AG10803 (cell line): Measurements from ENCODE around the gene CDV3.

Experiments used
- DNase-seq: peaks from one replicate; pipeline ENCODE4 v3.0.0; 2010; ENCODE audit warnings: low read depth
- H3K4me3 ChIP-seq: 2 replicates; pipeline ENCODE4 v1.5.1; 2011; ENCODE audit warnings: mild to moderate bottlenecking, low read length, control low read depth
- TF ChIP-seq, protein P1 (sequence below): conservative IDR thresholded peaks from 2 replicates; pipeline ENCODE4 v1.5.1; 2011; ENCODE audit warnings: mild to moderate bottlenecking, low read length, control low read depth, inconsistent platforms

Gene CDV3

DNA sequence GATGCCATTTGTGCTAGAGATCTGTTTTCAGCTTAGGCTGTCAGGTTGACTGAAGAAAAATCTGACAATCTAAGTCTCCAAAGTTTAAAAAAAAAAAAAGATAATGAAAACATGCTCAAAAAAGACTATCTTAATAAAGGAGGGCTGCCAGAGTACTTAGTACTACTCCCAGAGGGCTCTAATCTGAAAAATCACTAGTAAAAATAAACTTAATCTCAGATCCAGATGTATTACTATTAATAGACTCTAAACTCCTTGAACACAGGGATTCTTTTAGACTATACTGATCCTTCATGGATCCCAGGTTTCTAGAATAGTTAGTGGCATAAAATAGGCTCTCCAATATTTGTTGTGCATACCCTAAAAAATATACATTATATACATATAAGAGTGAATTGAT lies 54.3 kb downstream of the CDV3 start:
- TF ChIP-seq, protein P1, sequence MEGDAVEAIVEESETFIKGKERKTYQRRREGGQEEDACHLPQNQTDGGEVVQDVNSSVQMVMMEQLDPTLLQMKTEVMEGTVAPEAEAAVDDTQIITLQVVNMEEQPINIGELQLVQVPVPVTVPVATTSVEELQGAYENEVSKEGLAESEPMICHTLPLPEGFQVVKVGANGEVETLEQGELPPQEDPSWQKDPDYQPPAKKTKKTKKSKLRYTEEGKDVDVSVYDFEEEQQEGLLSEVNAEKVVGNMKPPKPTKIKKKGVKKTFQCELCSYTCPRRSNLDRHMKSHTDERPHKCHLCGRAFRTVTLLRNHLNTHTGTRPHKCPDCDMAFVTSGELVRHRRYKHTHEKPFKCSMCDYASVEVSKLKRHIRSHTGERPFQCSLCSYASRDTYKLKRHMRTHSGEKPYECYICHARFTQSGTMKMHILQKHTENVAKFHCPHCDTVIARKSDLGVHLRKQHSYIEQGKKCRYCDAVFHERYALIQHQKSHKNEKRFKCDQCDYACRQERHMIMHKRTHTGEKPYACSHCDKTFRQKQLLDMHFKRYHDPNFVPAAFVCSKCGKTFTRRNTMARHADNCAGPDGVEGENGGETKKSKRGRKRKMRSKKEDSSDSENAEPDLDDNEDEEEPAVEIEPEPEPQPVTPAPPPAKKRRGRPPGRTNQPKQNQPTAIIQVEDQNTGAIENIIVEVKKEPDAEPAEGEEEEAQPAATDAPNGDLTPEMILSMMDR = no peak
- no peak for DNase-seq
- no peak overlapping the region for H3K4me3 ChIP-seq

DNA sequence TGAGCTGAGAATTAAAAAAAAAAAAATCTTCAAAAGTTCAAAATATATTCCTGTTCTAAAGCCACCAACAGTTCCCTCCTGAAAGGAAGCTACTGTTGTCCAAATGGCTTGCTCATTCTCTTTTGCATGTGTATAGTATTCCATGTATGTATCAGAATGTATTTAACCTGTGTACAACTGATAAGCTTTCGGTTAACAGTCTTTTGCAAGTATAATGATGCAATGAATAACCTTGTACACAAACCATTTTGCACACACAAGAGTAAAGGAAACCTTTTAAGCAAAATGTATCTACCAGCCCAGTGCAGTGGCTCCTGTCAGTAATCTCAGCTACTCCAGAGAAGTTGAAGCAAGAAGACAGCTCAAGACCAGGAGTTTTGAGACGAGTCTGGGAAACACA lies 55.7 kb downstream of the CDV3 start:
- no peak for DNase-seq
- no peak overlapping the region for H3K4me3 ChIP-seq
- TF ChIP-seq, protein P1 = no peak

DNA sequence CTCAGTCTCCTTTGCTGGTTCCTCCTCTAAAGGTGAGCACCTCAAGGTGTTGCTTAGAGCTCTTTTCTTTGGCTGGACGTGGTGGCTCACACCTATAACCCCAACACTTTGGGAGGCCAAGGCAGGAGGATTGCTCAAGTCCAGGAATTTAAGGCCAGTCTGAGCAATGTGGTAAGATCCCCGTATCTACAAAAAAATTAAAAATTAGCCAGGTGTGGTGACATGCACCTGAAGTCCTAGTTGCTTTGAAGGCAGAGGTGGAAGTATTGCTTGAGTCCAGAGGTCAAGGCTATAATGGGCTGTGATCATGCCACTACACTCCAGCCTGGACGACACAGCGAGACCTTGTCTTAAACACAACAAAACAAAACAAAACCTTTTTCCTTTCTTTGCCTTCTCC lies 60.0 kb downstream of the CDV3 start:
- H3K4me3 ChIP-seq = no peak overlapping the region
- TF ChIP-seq, protein P1 = no peak
- no peak for DNase-seq
